ENCODE data around the gene SH2B2.
A peak's percentile ranks its signal among the peaks of the same experiment; 100 is the strongest.

SH2B2 gene

GRCh38 chr7:102266541-102266940, 20.1 kb upstream of the SH2B2 start:
- no peak for DNase-seq (ENCODE audit: low read depth, low spot score)

GRCh38 chr7:102268635-102269034, 18.0 kb upstream of the SH2B2 start:
- no peak for DNase-seq (ENCODE audit: low read depth, low spot score)

GRCh38 chr7:102270178-102270887, 16.3 kb upstream of the SH2B2 start:
- DNase-seq (ENCODE audit: low read depth, low spot score): no peak

GRCh38 chr7:102271158-102271798, 15.4 kb upstream of the SH2B2 start:
- no peak for DNase-seq (ENCODE audit: low read depth, low spot score)

- peak; percentile 36 for DNase-seq (ENCODE audit: low read depth, low spot score)
Observed at GRCh38 chr7:102272075-102272916, 14.4 kb upstream of the SH2B2 start.

- DNase-seq (ENCODE audit: low read depth, low spot score): no peak
Observed at GRCh38 chr7:102272917-102273748, 13.5 kb upstream of the SH2B2 start.

GRCh38 chr7:102273749-102274712, 12.6 kb upstream of the SH2B2 start:
- no peak for DNase-seq (ENCODE audit: low read depth, low spot score)

- no peak for DNase-seq (ENCODE audit: low read depth, low spot score)
Observed at GRCh38 chr7:102275123-102275703, 11.5 kb upstream of the SH2B2 start.

- no peak for DNase-seq (ENCODE audit: low read depth, low spot score)
Observed at GRCh38 chr7:102277901-102278300, 8.8 kb upstream of the SH2B2 start.

- DNase-seq (ENCODE audit: low read depth, low spot score): no peak
Observed at GRCh38 chr7:102279537-102280400, 6.9 kb upstream of the SH2B2 start.

GRCh38 chr7:102280521-102280920, 6.1 kb upstream of the SH2B2 start:
- no peak for DNase-seq (ENCODE audit: low read depth, low spot score)

GRCh38 chr7:102281785-102282184, 4.9 kb upstream of the SH2B2 start:
- DNase-seq (ENCODE audit: low read depth, low spot score): no peak

- no peak for DNase-seq (ENCODE audit: low read depth, low spot score)
Observed at GRCh38 chr7:102282465-102283362, 4.0 kb upstream of the SH2B2 start.

GRCh38 chr7:102283477-102284189, 3.0 kb upstream of the SH2B2 start:
- no peak for DNase-seq (ENCODE audit: low read depth, low spot score)

GRCh38 chr7:102284399-102284798, 2.3 kb upstream of the SH2B2 start:
- DNase-seq (ENCODE audit: low read depth, low spot score): no peak

GRCh38 chr7:102284891-102285539, 1.7 kb upstream of the SH2B2 start:
- no peak for DNase-seq (ENCODE audit: low read depth, low spot score)

Data from smooth muscle cell of the brain vasculature (primary cell).